H54 (cell line): ENCODE results near the gene CFAP46.

ENCODE experiments used
- DNase-seq: peaks from one replicate; pipeline ENCODE4 v3.0.0; 2011; ENCODE audit warnings: low spot score, mixed read lengths; ENCODE audit not compliant: insufficient read length
- FAIRE-seq: peaks from 3 replicates; lab custom pipeline; 2011; peaks lifted over from hg19 to GRCh38; lab: Jason Lieb, UNC
- POLR2A ChIP-seq: IDR thresholded peaks from 2 replicates; pipeline ENCODE4 v1.6.1; 2011; ENCODE audit warnings: low read depth, mild to moderate bottlenecking, low read length

Gene CFAP46

DNA sequence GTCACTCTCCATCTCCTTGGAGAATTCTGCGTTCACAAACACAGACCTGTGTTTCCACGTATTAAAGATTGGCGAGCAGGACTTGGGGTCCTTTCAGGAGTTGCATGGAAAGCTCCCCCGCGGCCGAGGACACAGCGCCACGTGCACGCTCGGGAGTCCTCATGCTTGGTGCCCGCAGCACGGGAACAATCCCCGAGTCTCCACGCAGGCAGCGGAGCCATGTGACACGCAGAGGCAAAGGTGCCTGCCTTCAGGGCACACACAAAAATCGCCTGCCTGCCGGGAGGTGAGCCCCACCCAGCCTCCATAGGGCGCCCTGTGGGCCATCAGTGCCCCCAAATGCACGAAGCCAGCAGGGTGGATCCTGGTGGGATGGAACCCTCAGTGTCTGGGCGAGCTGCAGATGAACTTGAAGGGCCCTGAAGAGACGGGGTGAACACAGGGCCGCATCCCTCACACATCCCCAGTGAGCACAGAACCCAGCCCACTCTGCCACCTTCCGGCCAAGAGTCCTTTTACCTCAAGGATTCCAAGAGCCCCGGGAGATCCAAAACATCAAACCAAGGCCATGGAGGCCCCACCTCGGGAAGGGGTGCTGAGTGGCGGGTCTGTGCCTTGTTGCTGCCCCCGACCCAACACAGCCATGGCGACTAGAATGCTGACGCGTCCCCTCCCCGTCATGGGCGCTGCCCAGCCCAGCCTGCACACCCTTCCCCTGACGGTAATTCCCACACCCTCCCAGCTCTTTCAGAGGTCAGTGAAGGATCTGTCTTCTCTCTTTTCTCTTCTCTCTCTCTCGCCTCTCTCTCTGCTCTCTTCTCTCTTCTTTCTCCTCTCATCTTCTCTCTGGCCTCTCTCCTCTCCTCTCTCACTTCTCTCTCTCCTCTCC is 55.9 kb downstream of the CFAP46 start:
- FAIRE-seq (no peak), DNase-seq (no peak)
- TF ChIP-seq POLR2A: no peak

GRCh38 chr10:132885451-132886210 is 56.7 kb downstream of the CFAP46 start:
- no peak for DNase-seq
- no peak for FAIRE-seq
- no peak for TF ChIP-seq POLR2A

DNA sequence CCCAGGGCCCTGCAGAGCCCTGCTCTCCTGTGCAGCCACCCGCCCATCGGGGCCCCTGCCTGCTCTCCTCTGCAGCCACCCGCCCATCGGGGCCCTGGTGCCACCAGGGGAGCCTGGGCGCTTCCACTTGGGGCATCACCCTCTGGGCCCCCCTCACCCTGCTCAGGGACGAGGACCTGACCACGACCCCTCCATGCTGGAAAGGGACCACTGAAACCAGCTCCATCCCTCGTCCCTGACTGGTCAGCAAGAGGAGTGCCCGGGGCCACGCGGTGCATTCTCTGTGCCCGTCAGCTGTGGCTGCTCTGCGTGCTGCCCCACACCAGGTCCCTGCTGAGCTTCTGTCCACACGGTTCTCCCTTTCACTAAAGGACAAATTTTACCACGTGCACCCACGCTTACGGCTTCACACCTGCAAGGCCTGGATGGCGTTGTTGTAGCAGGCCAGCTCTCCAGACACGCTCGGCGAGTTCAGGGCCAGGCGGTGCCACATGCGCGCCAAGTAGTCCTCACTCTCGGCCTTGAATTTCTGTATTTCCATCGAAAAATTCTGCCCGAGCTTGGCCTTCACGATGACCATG is 57.6 kb downstream of the CFAP46 start:
- no peak for TF ChIP-seq POLR2A
- FAIRE-seq: no peak
- no peak for DNase-seq

- DNase-seq (no peak), FAIRE-seq (no peak)
- TF ChIP-seq POLR2A: no peak
These were observed 58.3 kb downstream of the CFAP46 start for GRCh38 chr10:132884041-132884440.

DNA sequence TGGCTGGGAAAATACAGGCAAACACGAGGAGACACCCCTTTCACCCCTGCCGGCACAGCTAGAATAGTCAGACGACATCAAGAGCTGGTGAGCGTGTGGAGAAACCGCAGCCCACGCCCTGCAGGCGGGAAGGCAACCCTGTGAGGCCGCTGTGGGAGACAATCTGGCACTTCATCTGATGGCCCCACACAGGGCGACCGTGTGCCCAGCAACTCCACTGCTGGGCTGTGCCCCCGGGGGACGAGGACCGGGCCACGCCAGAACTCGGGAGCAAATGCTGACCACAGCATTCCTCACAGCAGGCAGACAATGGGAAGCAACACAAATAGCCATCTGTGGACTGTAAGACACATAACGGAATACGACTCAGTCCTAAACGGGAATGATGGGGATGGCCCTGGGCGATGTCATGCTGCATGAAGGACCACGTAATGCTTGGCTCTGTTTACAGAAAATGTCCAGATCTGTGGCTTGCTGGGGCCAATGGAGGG is 58.9 kb downstream of the CFAP46 start:
- DNase-seq: no peak
- no peak for FAIRE-seq
- no peak for TF ChIP-seq POLR2A

GRCh38 chr10:132882069-132882951 is 60.1 kb downstream of the CFAP46 start:
- no peak for TF ChIP-seq POLR2A
- DNase-seq: no peak
- no peak for FAIRE-seq

GRCh38 chr10:132881186-132881920 is 61.0 kb downstream of the CFAP46 start:
- FAIRE-seq (no peak), DNase-seq (no peak)
- TF ChIP-seq POLR2A: no peak

- FAIRE-seq: no peak
- no peak for TF ChIP-seq POLR2A
- no peak for DNase-seq
These were observed 62.0 kb downstream of the CFAP46 start for GRCh38 chr10:132880128-132880981.

- no peak for FAIRE-seq
- no peak for TF ChIP-seq POLR2A
- no peak for DNase-seq
These were observed 62.8 kb downstream of the CFAP46 start for GRCh38 chr10:132879408-132880127.

GRCh38 chr10:132878730-132879407 is 63.5 kb downstream of the CFAP46 start:
- no peak for TF ChIP-seq POLR2A
- DNase-seq (no peak), FAIRE-seq (no peak)
